GM06990 (cell line): ENCODE data around the gene BST1.
A peak's percentile ranks its signal among the peaks of the same experiment; 100 is the strongest.

Source experiments
- DNase-seq: peaks from one replicate; pipeline ENCODE4 v3.0.0-alpha.2; 2011; ENCODE audit not compliant: insufficient read length; ENCODE audit errors: extremely low read depth
- H3K27me3 ChIP-seq: replicated peaks from 2 replicates; pipeline ENCODE4 v1.6.0; 2011; ENCODE audit warnings: low read length; ENCODE audit not compliant: control insufficient read depth, insufficient read depth
- H3K36me3 ChIP-seq: 2 replicates; pipeline ENCODE4 v1.5.1; 2011; ENCODE audit warnings: low read length; ENCODE audit not compliant: control insufficient read depth, insufficient read depth
- H3K4me3 ChIP-seq: replicated peaks from 2 replicates; pipeline ENCODE4 v1.5.1; 2011; ENCODE audit warnings: low read depth, mild to moderate bottlenecking, control low read depth, low read length
- TF ChIP-seq, protein P1 (sequence below): IDR thresholded peaks from 2 replicates; pipeline ENCODE4 v1.5.1; 2011; ENCODE audit warnings: low read length, control low read depth, mild to moderate bottlenecking, inconsistent platforms; ENCODE audit not compliant: insufficient read depth, poor library complexity, severe bottlenecking

Gene BST1

GRCh38 chr4:15656038-15656470 lies 46.8 kb upstream of the BST1 start:
- DNase-seq: no peak
- peak overlapping the region; percentile 74 for H3K4me3 ChIP-seq
- TF ChIP-seq, protein P1, sequence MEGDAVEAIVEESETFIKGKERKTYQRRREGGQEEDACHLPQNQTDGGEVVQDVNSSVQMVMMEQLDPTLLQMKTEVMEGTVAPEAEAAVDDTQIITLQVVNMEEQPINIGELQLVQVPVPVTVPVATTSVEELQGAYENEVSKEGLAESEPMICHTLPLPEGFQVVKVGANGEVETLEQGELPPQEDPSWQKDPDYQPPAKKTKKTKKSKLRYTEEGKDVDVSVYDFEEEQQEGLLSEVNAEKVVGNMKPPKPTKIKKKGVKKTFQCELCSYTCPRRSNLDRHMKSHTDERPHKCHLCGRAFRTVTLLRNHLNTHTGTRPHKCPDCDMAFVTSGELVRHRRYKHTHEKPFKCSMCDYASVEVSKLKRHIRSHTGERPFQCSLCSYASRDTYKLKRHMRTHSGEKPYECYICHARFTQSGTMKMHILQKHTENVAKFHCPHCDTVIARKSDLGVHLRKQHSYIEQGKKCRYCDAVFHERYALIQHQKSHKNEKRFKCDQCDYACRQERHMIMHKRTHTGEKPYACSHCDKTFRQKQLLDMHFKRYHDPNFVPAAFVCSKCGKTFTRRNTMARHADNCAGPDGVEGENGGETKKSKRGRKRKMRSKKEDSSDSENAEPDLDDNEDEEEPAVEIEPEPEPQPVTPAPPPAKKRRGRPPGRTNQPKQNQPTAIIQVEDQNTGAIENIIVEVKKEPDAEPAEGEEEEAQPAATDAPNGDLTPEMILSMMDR: no peak

GRCh38 chr4:15657366-15657765 lies 45.5 kb upstream of the BST1 start:
- Histone ChIP-seq H3K4me3 (no peak overlapping the region), H3K36me3 (no peaks in the 10 kb centered on the region), H3K27me3 (no peaks in the 10 kb centered on the region)
- DNase-seq: no peak
- TF ChIP-seq, protein P1: no peak

More at GRCh38 chr4:15656038-15656470, 46.8 kb upstream of the BST1 start:
- Histone ChIP-seq H3K27me3 (no peaks in the 10 kb centered on the region), H3K36me3 (no peaks in the 10 kb centered on the region)

- Histone ChIP-seq H3K27me3 (no peaks in the 10 kb centered on the region), H3K36me3 (no peaks in the 10 kb centered on the region), H3K4me3 (no peak overlapping the region)
- TF ChIP-seq, protein P1: no peak
- DNase-seq: no peak
These were observed 44.6 kb upstream of the BST1 start for GRCh38 chr4:15658136-15658770.

- no peaks in the 10 kb centered on the region for H3K36me3 ChIP-seq
- TF ChIP-seq, protein P1: no peak
- no peak overlapping the region for H3K4me3 ChIP-seq
- no peaks in the 10 kb centered on the region for H3K27me3 ChIP-seq
- DNase-seq: no peak
These were observed 44.1 kb upstream of the BST1 start for GRCh38 chr4:15658781-15659180.

GRCh38 chr4:15659768-15660570 lies 42.9 kb upstream of the BST1 start:
- no peak for DNase-seq
- H3K4me3 ChIP-seq: no peak overlapping the region
- H3K36me3 ChIP-seq: peaks cover under 1% of the 10 kb centered on the region; the same call in 1 of the 2 replicates
- TF ChIP-seq, protein P1: no peak
- no peaks in the 10 kb centered on the region for H3K27me3 ChIP-seq
